Liver (tissue), 3 donors: ENCODE measurements around the gene TGFB1I1.
"Not testable (repeated sequence)": the region's sequence is repeated elsewhere in the genome, so short reads cannot be mapped to it uniquely, and the experiment has no call there.

ENCODE experiments used
- ATF3 ChIP-seq: IDR thresholded peaks from 2 replicates; pipeline ENCODE4 v1.6.1; 2016; ENCODE audit warnings: antibody characterized with exemption
- CTCF ChIP-seq: fragments of 150-350 bp; IDR thresholded peaks from 2 replicates; pipeline ENCODE4 v1.5.1; 2017; ENCODE audit warnings: improper control_type of control experiment, low read depth, low read length; ENCODE audit not compliant: missing input control
- EGR1 ChIP-seq, 2 donors: IDR thresholded peaks; 2 replicates each; pipeline ENCODE4 v1.6.1; 2016 to 2018; ENCODE audit warnings: antibody characterized with exemption in 2 of 2, low read depth in 2 of 2
- FOXA1 ChIP-seq: IDR thresholded peaks from 2 replicates; pipeline ENCODE4 v1.6.1; 2016; ENCODE audit warnings: antibody characterized with exemption
- HNF4G ChIP-seq: IDR thresholded peaks from 2 replicates; pipeline ENCODE4 v1.6.1; 2016; ENCODE audit warnings: antibody characterized with exemption
- JUND ChIP-seq, 2 donors: IDR thresholded peaks; 2 replicates each; pipeline ENCODE4 v1.6.1; 2016; ENCODE audit warnings: antibody characterized with exemption in 2 of 2
- MAX ChIP-seq: IDR thresholded peaks from 2 replicates; pipeline ENCODE4 v1.6.1; 2016; ENCODE audit warnings: antibody characterized with exemption
- NR2F2 ChIP-seq: IDR thresholded peaks from 2 replicates; pipeline ENCODE4 v1.6.1; 2016; ENCODE audit warnings: antibody characterized with exemption
- RAD21 ChIP-seq, 2 donors: IDR thresholded peaks; 2 replicates each; pipeline ENCODE4 v1.6.1; 2016; ENCODE audit warnings: antibody characterized with exemption in 2 of 2, mild to moderate bottlenecking in 2 of 2
- REST ChIP-seq: IDR thresholded peaks from 2 replicates; pipeline ENCODE4 v1.6.1; 2016; ENCODE audit warnings: antibody characterized with exemption, mild to moderate bottlenecking
- RXRA ChIP-seq, 2 donors: IDR thresholded peaks; 2 replicates each; pipeline ENCODE4 v1.6.1; 2017 to 2018; ENCODE audit warnings: antibody characterized with exemption in 2 of 2, mild to moderate bottlenecking in 1 of 2
- TAF1 ChIP-seq: conservative IDR thresholded peaks from 2 replicates; pipeline ENCODE4 v1.6.1; 2016; ENCODE audit warnings: antibody characterized with exemption, mild to moderate bottlenecking
- YY1 ChIP-seq: IDR thresholded peaks from 2 replicates; pipeline ENCODE4 v1.6.1; 2016; ENCODE audit warnings: antibody characterized with exemption, mild to moderate bottlenecking
- ZBTB33 ChIP-seq: IDR thresholded peaks from 2 replicates; pipeline ENCODE4 v1.6.1; 2016; ENCODE audit warnings: antibody characterized with exemption
- donor health status: healthy.
- donor health status: healthy.

- TF ChIP-seq ATF3; CTCF; TAF1; REST; FOXA1; EGR1 (IDR thresholded peaks at IDR 0.05; ENCODE audit: low read depth in 2 of 2); HNF4G; MAX; NR2F2; JUND (IDR thresholded peaks at IDR 0.05); ZBTB33; RAD21 (IDR thresholded peaks at IDR 0.05); RXRA (IDR thresholded peaks at IDR 0.05); YY1: not testable (repeated sequence)
Observed at GRCh38 chr16:31439023-31439422, 32.9 kb upstream of the TGFB1I1 start.
